LHCN-M2 (cell line): Measurements from ENCODE around the gene MAP6D1. TPM values are rescaled to one million over a fixed set of nuclear protein-coding genes. Genes with fewer than 3 reads are reported as not detected.

Experiments
- DNase-seq: peaks from one replicate; pipeline ENCODE4 v3.0.0-alpha.2; 2012; ENCODE audit warnings: low read depth
- total RNA-seq: library from RNA; depleted of rRNA; stranded (reverse); fragments of >200 nt; gene quantifications from 2 replicates; pipeline ENCODE4 v1.2.3, GENCODE V29; 2014

Gene MAP6D1
- total RNA-seq, 1 experiment from 2014 or later, result 4.6 TPM

GRCh38 chr3:183823963-183824362 lies 1.4 kb downstream of the MAP6D1 start:
- no peak for DNase-seq

- DNase-seq, result no peak
Measured at GRCh38 chr3:183822631-183823030, 2.7 kb downstream of the MAP6D1 start.

GRCh38 chr3:183819831-183820230 lies 5.5 kb downstream of the MAP6D1 start:
- DNase-seq, result no peak

DNA sequence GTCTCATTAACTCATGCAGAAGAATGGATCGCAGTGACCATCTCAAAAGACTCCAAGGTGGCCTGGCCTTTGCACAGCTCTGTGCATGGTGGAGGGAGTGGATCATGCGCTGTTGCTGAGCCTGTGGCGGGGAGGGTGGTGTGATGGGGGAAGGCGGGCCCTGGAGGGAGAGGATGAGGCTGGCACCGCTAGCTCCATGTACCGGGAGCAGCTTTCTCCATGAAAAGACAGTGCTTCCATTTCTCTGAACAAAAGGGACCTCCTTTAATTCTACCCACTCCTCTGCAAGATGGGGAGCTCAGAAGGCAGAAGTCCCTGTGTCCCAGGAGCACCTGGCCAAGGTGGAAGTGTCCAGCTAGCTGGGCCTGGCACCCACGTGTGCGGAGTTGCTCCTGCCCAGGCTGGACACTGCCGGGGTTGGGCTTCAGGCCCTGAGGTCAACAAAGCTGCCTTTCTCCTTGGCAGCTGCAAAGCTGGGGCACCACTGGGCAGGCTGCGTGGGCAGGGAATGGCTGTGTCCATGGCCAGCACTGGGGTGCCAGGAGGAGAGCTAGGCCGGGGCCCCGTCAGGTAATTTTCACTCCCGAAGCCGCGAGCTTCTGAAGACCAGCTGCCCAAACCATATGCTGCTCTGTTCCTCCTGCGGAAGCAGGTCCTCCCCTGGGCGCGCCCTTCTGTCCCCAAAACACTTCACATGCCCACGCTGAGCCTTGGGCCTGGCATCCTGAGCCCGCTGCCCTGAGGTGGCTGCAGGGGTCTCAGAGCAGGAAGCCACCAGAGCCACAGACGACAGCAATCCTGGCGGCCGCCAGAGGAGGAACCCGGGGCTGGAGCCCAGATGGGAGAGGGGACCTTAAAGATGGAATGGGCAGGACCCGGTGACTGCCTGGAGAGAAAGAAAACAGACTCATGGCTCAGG lies 6.4 kb downstream of the MAP6D1 start:
- DNase-seq, result no peak

GRCh38 chr3:183818041-183818620 lies 7.2 kb downstream of the MAP6D1 start:
- no peak for DNase-seq

DNA sequence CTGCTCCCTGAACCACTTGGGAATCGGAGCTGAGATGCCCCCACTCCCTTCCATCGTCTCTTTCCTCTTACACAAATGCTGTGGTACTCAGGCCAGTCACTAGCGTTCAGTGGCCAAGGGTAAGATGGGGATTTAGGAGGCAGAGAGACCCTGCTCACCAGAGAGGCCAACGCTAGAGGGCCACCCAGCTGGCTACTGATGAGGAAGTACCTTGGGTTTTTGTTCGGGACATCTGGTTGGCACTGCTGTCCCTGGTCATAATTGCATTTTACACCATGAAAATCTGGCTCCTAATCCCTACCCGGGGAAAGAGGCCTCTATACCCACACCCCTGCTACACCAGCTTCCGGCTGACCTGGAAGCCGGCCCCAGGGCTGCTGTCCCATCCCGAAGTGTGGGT lies 7.7 kb downstream of the MAP6D1 start:
- no peak for DNase-seq

- DNase-seq, result no peak
Measured at GRCh38 chr3:183816681-183817510, 8.5 kb downstream of the MAP6D1 start.

GRCh38 chr3:183815951-183816475 lies 9.4 kb downstream of the MAP6D1 start:
- no peak for DNase-seq

- DNase-seq, result no peak
Measured at GRCh38 chr3:183815563-183815940, 9.8 kb downstream of the MAP6D1 start.

GRCh38 chr3:183814240-183814639 lies 11.1 kb downstream of the MAP6D1 start:
- DNase-seq, result no peak

DNA sequence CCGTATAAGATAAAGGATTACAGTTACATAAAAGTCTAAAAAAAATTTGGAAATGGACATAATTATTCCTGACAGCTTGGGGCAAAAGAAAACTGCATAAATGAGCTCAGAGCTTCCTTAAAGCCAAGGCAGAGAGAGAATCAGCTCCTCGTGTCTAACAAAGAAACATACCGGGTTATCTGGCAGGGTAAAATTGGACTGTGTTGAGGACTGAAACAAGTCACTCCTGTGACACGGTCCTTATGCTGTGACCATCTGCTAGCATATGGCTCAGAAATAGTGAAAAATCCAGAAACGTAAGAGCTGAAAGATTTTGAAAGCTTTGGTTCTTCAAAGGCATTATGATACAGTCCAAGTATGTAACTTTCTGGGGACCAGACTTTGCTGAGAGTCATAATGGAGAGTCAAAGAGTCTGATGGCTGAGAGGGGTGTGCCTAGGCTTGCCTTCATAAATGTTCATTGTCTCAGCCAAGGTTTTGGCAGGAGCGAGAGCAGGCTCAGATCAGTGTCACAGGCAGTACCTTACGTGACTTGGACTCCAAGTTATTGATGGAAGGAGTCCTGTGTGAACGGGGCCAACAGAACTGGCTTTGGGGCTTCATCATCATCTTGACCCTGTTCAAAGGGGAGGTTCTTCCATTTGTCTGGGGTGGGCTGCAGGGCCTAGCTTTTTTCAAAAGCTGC lies 12.5 kb downstream of the MAP6D1 start:
- no peak for DNase-seq

DNA sequence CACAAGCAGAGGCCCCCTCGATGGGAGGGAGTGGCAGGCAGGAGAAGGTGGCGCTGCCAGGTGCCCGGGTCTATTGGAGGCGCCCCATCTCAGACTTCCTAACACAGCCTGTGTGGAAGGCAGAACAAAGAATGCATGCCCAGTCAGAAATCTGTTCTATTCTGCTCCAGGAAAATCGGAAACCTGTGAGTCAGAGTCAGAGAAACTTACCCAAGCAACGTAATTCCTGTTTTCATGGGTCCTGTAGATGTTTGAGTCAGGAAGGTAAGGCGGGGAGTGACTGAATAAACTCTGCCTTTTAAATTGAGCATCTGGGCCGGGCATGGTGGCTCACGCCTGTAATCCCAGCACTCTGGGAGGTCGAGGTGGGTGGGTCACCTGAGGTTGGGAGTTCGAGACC lies 13.7 kb downstream of the MAP6D1 start:
- DNase-seq, result no peak

- DNase-seq, result no peak
Measured at GRCh38 chr3:183810643-183811594, 14.5 kb downstream of the MAP6D1 start.

DNA sequence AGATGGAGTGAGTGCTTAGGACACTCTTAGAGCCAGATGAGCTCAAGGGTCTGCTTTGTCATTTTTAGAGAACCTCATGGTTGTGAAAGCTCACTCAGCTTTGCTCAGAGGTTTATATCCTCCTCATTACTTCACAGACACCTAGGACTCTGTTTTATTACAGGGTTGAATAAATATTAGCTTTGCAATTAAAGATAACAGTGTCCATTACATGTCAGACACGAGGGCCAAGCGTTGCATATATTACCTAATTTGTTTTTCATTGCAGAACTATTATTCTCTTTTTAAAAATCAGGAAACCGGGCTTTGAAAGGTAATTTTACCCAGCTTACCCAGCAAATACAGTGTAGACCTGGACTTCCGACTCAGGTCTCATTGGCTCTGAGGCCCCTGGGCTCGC lies 16.1 kb downstream of the MAP6D1 start:
- no peak for DNase-seq

GRCh38 chr3:183808355-183808754 lies 17.0 kb downstream of the MAP6D1 start:
- DNase-seq, result no peak

GRCh38 chr3:183807881-183808280 lies 17.5 kb downstream of the MAP6D1 start:
- no peak for DNase-seq

DNA sequence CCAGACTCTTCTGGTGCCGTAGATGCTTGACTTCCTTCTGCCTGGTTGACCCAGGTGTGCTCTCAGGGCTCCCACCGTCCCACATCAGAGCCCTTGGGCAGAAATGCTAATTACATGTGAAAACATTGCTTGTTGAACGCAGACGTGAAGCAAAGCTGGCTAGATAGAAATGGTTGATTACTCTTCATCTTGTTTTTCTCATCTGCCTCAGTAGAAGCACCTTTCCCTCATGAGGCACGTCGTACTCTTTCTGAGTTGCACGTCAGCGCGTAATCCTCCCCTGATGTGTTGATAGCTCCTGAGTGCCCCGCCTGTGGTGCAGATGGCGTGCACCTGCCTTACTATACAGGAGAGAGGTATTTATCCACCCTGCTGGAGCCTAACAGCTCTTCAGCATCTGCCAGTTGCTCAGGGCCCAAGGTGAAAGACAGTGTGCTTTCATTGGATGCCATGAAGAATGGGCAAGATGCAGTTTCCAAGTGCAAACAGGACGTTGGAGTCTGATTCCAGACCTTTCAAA lies 18.1 kb downstream of the MAP6D1 start:
- no peak for DNase-seq

DNA sequence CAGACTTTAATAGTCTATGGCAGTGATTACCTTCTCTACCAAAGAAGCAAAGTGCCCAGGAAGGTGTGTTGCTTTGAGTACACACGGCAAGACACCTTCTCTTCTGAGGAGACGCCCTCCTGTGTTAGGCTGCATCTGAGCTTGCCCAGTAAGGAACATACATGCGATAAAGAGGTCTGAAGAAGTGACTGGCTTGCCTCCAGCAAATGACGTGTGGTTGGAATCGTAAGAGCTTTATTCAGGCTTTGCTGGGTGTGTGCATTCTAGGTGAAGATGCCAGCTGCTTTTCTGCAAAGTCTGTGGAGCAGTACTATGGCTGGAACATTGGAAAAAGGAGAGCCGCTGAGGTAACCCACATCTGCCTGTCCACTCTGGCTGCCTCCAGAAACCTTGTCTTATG lies 22.4 kb downstream of the MAP6D1 start:
- DNase-seq, result no peak

GRCh38 chr3:183801601-183802000 lies 23.8 kb downstream of the MAP6D1 start:
- no peak for DNase-seq

GRCh38 chr3:183800243-183800863 lies 25.0 kb downstream of the MAP6D1 start:
- no peak for DNase-seq
